NOMO-1 (cell line): ENCODE results near the gene NAA20.
A peak's percentile ranks its signal among the peaks of the same experiment; 100 is the strongest.

Source experiments
- DNase-seq, 2 experiments: peaks; one replicate each; lab custom pipeline; 2025; ENCODE audit not compliant: unreplicated experiment in 2 of 2; lab: John Stamatoyannopoulos, UW

NAA20 gene

GRCh38 chr20:20017001-20017843 is at the start of gene NAA20:
TSS of gene NAA20 (plus strand) at chr20:20017362. CDS start at chr20:20017397, 35 bp downstream.
- DNase-seq = peak; percentile 90 to 96

GRCh38 chr20:19967445-19967844 is 49.7 kb upstream of the NAA20 start:
- DNase-seq = no peak

GRCh38 chr20:19968028-19968427 is 49.1 kb upstream of the NAA20 start:
- no peak for DNase-seq

GRCh38 chr20:19968466-19969073 is 48.6 kb upstream of the NAA20 start:
- no peak for DNase-seq

GRCh38 chr20:19969106-19969505 is 48.1 kb upstream of the NAA20 start:
- DNase-seq = no peak

- DNase-seq = no peak
These were observed 47.5 kb upstream of the NAA20 start for GRCh38 chr20:19969507-19970255.

- DNase-seq = no peak
These were observed 46.9 kb upstream of the NAA20 start for GRCh38 chr20:19970256-19970765.

GRCh38 chr20:19971116-19971515 is 46.0 kb upstream of the NAA20 start:
- DNase-seq = peak; percentile 11 to 37

GRCh38 chr20:19973961-19974629 is 43.1 kb upstream of the NAA20 start:
- DNase-seq = peak; percentile 51 to 80

GRCh38 chr20:19974630-19975435 is 42.3 kb upstream of the NAA20 start:
- peak; percentile 75 to 84 for DNase-seq

- no peak for DNase-seq
These were observed 41.7 kb upstream of the NAA20 start for GRCh38 chr20:19975436-19975799.

- no peak for DNase-seq
These were observed 41.3 kb upstream of the NAA20 start for GRCh38 chr20:19975901-19976300.

- DNase-seq = no peak
These were observed 40.4 kb upstream of the NAA20 start for GRCh38 chr20:19976595-19977372.

GRCh38 chr20:19977373-19977770 is 39.8 kb upstream of the NAA20 start:
- DNase-seq = no peak

- DNase-seq = no peak
These were observed 38.5 kb upstream of the NAA20 start for GRCh38 chr20:19978511-19979210.

GRCh38 chr20:19981031-19981451 is 36.1 kb upstream of the NAA20 start:
- no peak for DNase-seq

GRCh38 chr20:19986419-19986818 is 30.7 kb upstream of the NAA20 start:
- DNase-seq = no peak

- DNase-seq = no peak
These were observed 30.1 kb upstream of the NAA20 start for GRCh38 chr20:19987046-19987445.

- no peak for DNase-seq
These were observed 26.3 kb upstream of the NAA20 start for GRCh38 chr20:19990850-19991249.
